AG04450 (cell line): Measurements from ENCODE around the gene PSMD1. TPM values are rescaled to one million over a fixed set of nuclear protein-coding genes. Genes with fewer than 3 reads are reported as not detected.

Experiments
- CTCF ChIA-PET: fragments of 300-600, 350-600 bp; formaldehyde crosslinking; extraction: SDS; loops from one replicate; lab custom pipeline; 2022; ENCODE audit warnings: antibody characterized with exemption, inconsistent platforms; lab: Charles Lee
- POLR2A ChIA-PET: fragments of 350-600 bp; formaldehyde crosslinking; extraction: SDS; loops from one replicate; lab custom pipeline; 2021; ENCODE audit warnings: antibody characterized with exemption, inconsistent platforms; lab: Yijun Ruan, JAX
- DNase-seq: peaks from one replicate; pipeline ENCODE4 v3.0.0-alpha.2; 2011; ENCODE audit warnings: low read depth, low spot score
- H3K27ac ChIP-seq: one replicate; pipeline ENCODE4 v1.5.1; 2012; ENCODE audit warnings: low read depth, low read length, control low read depth
- H3K27me3 ChIP-seq: one replicate; pipeline ENCODE4 v1.6.0; 2012; ENCODE audit warnings: low read length; ENCODE audit not compliant: control insufficient read depth, insufficient read depth
- H3K4me3 ChIP-seq: 2 replicates; pipeline ENCODE4 v1.5.1; 2011; ENCODE audit warnings: mild to moderate bottlenecking, low read depth, low read length, control low read depth
- H3K9me3 ChIP-seq: 2 replicates; pipeline ENCODE4 v1.5.1; 2012; ENCODE audit warnings: low read length; ENCODE audit not compliant: control insufficient read depth, insufficient read depth
- polyA plus RNA-seq: library from polyadenylated mRNA; depleted of rRNA; stranded (reverse); fragments of >200 nt; gene quantifications from 2 replicates; pipeline ENCODE4 v1.2.3, GENCODE V29; 2011
- TF ChIP-seq, protein P1 (sequence below): IDR thresholded peaks from 2 replicates; pipeline ENCODE4 v1.5.1; 2011; ENCODE audit warnings: low read depth, low read length, control low read depth, inconsistent platforms

Gene PSMD1
- polyA plus RNA-seq, 1 experiment = 211 TPM

DNA sequence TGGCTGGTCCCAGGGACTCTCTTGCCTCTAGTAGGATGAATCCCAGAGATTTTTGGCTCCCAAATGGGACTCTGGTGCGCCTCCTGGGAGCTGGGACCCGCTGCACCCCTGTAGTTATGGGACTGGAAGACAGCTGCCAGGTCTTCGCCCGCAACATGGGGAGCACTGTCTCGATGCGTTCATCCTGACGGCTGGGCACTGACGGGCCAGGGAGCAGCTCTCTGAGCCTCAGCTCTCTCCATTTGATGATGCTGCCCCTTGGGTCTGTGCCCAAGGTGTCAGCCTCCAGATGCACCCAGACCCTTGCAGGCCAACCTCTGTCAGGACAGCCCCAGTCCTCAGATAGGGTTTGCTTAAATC is 132.5 kb downstream of the PSMD1 start:
- ChIA-PET CTCF (interaction anchor here (1.0 to 1.1 kb wide), 2 partner anchors 38 to 85 kb away, joined by 3 read pairs; no protein-coding TSS in a partner anchor), POLR2A (interaction anchor here (1.3 to 1.4 kb wide), 2 partner anchors 9 to 275 kb away, joined by 4 to 5 read pairs; partner anchors contain the start of genes ARMC9 and NCL)
- no peak for DNase-seq
- TF ChIP-seq, protein P1, sequence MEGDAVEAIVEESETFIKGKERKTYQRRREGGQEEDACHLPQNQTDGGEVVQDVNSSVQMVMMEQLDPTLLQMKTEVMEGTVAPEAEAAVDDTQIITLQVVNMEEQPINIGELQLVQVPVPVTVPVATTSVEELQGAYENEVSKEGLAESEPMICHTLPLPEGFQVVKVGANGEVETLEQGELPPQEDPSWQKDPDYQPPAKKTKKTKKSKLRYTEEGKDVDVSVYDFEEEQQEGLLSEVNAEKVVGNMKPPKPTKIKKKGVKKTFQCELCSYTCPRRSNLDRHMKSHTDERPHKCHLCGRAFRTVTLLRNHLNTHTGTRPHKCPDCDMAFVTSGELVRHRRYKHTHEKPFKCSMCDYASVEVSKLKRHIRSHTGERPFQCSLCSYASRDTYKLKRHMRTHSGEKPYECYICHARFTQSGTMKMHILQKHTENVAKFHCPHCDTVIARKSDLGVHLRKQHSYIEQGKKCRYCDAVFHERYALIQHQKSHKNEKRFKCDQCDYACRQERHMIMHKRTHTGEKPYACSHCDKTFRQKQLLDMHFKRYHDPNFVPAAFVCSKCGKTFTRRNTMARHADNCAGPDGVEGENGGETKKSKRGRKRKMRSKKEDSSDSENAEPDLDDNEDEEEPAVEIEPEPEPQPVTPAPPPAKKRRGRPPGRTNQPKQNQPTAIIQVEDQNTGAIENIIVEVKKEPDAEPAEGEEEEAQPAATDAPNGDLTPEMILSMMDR = no peak
- Histone ChIP-seq H3K9me3 (no peaks in the 10 kb centered on the region; the same call in 1 of the 2 replicates), H3K27me3 (no peaks in the 10 kb centered on the region), H3K27ac (no peak overlapping the region), H3K4me3 (no peak overlapping the region)

DNA sequence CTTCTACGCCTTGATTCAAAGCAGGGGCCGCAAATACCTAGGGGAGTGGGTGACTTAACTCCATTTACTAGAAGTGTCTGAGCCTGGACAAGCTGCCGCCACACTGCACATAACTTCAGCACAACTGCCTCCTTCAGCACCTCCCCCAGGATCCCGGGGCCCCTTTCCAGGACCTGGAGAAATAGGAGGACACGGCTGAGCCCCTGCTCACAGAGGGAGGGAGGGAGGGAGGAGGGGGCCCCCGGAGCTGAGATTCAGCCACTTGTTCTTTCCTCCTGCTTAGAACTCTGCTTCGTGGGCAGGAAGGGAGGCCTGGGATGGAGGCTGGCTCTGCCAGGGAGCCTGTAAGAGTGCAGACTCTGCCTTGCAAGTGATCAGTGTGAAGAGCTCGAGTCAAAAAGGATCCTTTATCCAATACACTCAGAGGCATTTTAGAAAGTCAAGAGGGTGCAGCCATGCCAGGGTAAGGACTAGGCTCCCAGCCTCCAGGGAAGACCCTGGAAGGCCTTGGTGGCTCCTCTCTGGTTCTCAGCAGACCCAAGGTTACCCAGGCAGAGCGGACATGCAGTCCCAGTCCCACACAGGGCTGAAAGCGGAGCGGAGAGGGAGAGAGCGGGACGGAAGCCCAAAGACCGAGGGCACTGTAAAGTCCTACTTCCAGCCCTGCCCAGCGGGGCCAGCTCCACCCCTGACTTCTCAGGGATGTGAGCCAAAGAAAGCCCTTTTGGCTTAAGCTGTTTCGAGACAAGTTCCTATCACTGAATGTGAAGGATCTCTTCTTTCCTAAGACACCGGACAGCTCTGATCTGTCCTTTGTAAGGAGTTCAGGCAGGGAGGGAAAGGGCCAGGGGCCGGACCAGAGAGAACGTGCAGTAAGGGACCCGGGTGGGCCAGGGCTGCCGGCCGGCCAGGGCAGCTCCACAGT is 133.2 kb downstream of the PSMD1 start:
- Histone ChIP-seq H3K27ac (peak overlapping the region; percentile 78), H3K4me3 (no peak overlapping the region), H3K27me3 (no peaks in the 10 kb centered on the region), H3K9me3 (no peaks in the 10 kb centered on the region; the same call in 1 of the 2 replicates)
- TF ChIP-seq, protein P1 = no peak
- DNase-seq = no peak
- ChIA-PET CTCF (interaction anchor here (0.9 to 5.6 kb wide), 5 partner anchors 10 to 87 kb away, joined by 3 to 125 read pairs (median 3); no protein-coding TSS in a partner anchor), POLR2A (interaction anchor here (0.5 to 1.4 kb wide), 4 partner anchors 9 to 274 kb away, joined by 3 to 5 read pairs (median 4); partner anchors contain the start of genes ARMC9 and NCL)

DNA sequence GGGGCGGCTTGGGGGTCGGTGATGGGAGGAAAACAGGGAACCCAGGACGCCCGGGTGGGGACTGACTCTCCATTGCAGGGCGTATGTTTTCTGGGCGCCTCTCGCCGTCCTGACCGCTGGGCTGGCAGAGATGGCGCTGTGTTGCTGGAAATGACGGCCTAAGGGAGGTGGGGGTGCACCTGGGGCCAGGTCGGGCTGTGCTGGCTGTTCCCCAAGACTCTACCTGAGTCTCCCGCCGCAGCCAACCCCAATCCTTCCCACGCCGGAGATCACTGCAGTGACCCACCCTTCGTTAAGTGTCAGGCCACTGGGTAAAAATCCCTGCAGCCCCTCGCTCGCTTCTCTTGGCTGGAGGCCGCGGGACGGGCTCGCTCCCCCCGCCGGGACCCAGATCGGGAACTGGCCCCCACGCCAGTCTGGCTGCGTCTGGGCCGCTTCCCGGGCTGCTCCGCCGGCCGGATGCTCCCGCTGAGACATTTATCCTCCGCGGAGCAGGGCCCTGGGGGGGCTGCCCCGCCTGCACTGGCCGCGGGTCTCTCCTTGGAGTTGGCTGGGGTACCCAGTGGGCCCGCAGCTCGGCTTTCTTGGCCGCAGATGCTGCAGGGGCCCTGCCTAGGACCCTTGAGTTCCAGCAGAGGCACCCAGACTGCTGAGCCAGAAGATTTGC is 134.0 kb downstream of the PSMD1 start:
- Histone ChIP-seq H3K9me3 (no peaks in the 10 kb centered on the region; the same call in 1 of the 2 replicates), H3K4me3 (no peak overlapping the region; the same call in 1 of the 2 replicates), H3K27me3 (no peaks in the 10 kb centered on the region), H3K27ac (peak overlapping the region; percentile 78)
- no peak for DNase-seq
- CTCF ChIA-PET = interaction anchor here (0.7 to 5.6 kb wide), 4 partner anchors 10 to 87 kb away, joined by 3 to 125 read pairs (median 3); no protein-coding TSS in a partner anchor
- TF ChIP-seq, protein P1 = no peak
- POLR2A ChIA-PET = interaction anchor here (0.7 to 1.4 kb wide), 3 partner anchors 29 to 274 kb away, joined by 3 to 5 read pairs (median 3); partner anchors contain the start of gene NCL

DNA sequence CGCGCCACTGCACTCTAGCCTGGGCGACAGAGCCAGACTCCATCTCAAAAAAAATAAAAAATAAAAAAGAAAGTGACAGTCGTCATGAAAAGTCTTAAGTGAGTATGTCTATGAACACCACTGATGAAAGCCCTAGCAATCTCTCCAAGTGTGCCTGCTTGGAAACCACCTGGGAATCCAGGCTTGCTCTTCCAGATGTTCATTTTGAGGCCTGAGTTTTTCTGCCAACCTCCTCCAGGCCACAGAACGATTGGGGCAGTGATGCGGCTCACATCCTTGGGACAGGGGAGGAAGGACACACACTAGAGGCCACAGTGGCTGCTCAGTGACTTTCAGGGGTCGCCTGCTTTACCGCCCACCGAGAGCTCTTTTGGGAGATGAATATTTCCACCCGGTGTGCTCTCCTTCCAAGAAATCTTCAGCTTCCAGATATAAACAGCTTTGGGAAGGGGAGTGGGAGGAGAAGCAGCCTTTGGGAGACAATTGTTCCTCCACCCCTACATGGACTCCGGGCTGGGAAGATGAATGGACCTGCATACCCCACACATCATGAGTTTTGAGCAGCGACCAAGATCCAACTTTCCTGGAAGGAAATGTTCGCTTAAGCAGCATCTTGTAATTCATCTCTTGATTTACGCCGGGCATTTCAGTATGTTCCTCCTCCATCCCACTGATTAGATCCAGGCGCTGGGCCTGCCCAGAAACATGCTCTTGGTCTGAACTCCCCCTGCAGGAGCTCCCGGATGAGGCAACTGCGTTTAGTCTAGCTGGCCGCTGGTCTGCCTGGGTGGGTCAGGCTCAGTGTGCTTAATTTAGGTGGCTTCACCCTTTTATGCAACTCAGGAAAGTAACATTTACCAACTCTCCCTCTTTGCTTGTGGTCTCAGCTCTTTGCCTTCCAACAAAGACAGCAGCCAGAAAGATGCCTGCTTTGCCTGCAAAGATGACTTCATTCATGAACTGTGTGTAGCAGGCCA is 135.5 kb downstream of the PSMD1 start:
- peak overlapping the region; percentile 80 for H3K27ac ChIP-seq
- POLR2A ChIA-PET = interaction anchor here (0.6 to 1.4 kb wide), 5 partner anchors 30 to 89 kb away, joined by 3 to 9 read pairs (median 4); no protein-coding TSS in a partner anchor
- peaks cover 6% of the 10 kb centered on the region for H3K9me3 ChIP-seq
- H3K27me3 ChIP-seq = no peaks in the 10 kb centered on the region
- no peak overlapping the region for H3K4me3 ChIP-seq
- peak; percentile 79 for DNase-seq
- TF ChIP-seq, protein P1 = peak; percentile 87
- CTCF ChIA-PET = interaction anchor here (0.6 to 5.6 kb wide), 31 partner anchors 10 to 215 kb away, joined by 3 to 125 read pairs (median 5); partner anchors contain the start of genes HTR2B and PSMD1
